ENCODE results near the gene GUCY2F.

The GUCY2F gene
- total RNA-seq = 0 reads per million in 2 experiments

DNA sequence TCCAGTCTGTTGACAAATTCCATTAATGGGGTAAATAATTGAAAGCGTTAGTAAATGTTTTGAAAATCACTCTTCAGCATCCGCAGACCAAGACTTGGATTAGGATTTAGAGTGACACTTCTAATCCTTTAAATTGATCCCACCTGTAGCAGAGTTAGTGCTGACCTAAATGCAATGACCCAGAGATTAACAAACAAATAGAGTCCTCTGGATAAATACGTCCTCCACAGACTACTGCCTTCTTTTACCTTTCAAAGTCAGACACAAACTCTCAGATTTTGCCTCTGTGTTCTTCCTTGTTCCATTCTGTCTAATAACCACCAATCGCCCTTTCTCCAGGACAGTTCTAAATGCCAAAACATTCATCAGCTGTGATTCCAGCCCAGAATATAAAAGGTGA lies at the start of gene GUCY2F:
Gene GUCY2F (minus strand): TSS at position 101 of the 400 bp plus-strand sequence. CDS start 6,150 bp downstream, outside the sequence.
- DNase-seq (ENCODE audit: low read depth) = no peak

DNA sequence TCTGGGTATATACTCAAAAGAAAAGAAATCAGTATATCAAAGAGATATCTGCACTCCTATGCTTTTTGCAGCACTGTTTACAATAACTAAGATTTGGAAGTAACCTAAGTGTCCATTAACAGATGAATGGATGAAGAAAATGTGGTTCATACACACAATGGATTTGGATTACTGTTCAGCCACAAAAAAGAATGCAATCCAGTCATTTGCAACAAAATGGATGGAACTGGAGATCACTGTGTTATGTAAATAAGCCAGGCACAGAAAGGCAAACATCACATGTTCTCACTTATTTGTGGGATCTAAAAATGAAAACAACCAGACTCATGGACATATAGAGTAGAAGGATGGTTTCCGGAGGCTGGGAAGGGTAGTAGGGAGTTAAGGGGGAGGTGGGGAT lies 37.1 kb upstream of the GUCY2F start:
- DNase-seq (ENCODE audit: low read depth) = no peak

GRCh38 chrX:109511113-109511512 lies 29.2 kb upstream of the GUCY2F start:
- DNase-seq (ENCODE audit: low read depth) = no peak

DNA sequence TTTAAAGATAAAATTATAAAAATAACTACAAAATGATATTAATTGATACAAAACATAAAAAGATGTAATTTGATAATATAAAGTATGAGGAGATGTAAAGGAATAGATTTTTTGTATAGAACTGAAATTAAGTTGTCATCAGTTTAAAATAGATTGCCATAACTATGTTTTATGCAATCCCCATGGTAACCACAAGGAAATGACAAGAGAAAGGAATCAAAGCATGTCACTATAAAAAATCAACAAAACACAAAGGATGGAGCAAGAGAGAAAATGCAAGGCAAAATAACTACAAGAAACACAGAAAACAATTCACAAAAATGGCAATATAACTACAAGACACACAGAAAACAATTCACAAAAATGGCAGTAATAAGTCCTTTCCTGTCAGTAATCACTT lies 27.0 kb upstream of the GUCY2F start:
- DNase-seq (ENCODE audit: low read depth) = no peak

GRCh38 chrX:109501176-109501575 lies 19.3 kb upstream of the GUCY2F start:
- DNase-seq (ENCODE audit: low read depth) = no peak

DNA sequence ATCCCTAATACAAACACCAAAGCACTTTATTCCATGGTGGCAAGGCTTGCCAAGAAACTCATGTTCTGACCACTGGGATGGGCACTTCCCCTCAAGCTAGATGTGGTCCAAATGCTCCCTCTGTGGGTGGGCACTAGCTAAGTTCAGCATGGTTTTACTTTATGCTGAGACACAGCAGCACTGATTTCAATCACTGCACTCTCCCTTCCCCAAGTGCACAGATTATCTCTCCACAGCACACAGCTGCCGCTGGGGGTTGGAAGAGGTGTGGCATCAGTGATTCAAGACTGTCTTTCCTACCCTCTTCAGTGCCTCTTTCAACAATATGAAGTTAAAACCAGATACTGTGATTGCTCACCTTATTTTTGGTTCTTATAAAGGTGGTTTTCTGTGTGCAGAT lies 16.5 kb upstream of the GUCY2F start:
- DNase-seq (ENCODE audit: low read depth) = no peak

DNA sequence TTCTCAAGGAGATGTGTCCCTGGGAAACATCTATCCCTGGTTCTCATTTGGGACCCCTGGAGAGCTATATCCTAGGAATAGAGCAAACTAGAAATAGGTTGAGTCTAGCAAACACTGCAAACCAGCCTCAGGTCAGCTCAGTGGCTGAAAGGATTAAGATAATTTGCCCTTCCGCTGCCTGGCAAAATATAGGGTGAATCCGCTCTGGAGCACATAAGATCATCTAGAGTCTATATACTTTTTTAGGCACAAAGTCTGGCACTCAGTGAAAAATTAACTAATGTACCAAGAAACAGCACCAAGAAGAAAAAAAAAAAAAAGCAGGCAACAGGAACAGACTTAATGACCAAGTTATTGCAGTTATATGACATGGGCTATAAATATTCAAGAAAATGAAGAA lies 7.3 kb upstream of the GUCY2F start:
- DNase-seq (ENCODE audit: low read depth) = no peak

DNA sequence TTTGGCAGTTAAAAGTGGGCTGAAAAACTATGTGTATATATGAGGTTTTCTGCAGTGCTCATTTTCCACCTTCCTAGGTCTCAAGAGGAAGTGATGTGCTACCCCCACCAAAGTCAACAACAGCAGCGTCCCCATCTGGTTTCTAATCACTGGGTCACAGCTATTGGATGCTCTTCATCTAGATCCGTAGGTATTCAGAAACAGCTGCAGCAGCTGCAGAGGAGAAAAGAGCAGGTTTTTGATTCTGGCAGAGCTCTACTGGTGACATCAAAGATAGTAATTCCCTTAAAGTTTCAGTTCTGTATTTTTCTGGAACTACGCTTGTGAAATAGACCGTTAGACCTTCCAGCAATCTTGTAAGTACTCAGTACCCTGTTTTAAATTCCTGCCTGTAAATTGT lies 5.8 kb upstream of the GUCY2F start:
- DNase-seq (ENCODE audit: low read depth) = no peak

DNA sequence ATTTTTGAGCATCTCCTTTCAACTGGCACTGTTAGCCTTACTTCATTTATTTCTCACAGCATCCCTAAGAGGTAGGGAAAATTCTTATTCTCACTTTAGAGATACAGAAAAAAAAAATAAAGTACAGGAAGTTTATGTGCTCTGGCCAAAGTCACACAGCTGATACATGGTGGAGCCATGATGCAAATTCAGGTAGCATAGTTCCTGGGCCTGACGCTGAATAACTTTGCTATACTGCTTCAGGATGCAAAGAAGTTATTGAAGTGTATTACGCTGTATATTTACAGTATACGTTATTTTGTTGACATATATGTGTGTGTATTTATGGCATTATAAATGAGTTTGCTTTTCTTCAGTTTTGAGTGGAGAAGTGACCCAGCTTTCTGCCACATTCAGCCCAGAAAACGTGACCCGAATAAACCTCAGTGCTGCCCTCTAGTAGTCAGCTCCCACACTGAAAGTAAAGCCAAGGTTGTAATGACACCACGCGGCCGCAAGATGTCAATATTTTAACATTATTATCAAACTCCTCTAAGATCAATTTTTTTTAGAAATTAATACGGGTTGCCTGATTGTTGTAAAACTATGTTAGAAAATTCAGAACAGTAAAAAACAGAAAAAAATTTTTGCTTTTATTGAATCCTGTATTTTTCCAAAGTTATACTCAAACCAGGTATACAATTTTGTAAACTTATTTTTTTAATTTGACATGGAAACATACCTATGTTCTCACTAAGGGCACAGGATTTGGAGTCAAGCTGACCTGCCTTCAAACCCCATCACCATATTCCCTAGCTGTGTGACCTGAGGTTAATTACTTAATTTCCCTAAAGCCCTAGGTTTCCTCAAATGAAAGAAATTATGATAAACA lies 3.8 kb upstream of the GUCY2F start:
- DNase-seq (ENCODE audit: low read depth) = peak; percentile 51

DNA sequence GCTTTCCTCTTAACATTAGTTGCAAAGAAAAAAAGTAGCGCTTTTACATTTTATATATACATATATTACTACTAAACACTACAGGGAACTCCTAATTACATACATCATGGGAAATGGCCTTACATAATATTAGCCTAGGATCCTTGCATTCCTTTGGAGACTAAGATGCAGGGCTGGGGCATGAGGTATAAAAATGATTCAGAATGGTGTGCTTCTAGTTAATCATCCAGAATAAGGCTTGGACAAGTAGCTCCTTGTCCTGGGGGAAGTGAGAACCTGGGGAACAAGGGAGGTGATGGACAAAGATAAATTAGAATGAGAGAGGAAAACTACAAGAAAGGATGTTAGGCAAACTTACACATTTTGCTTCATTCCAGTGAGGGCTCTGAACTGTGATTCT lies 3.0 kb upstream of the GUCY2F start:
- DNase-seq (ENCODE audit: low read depth) = no peak

DNA sequence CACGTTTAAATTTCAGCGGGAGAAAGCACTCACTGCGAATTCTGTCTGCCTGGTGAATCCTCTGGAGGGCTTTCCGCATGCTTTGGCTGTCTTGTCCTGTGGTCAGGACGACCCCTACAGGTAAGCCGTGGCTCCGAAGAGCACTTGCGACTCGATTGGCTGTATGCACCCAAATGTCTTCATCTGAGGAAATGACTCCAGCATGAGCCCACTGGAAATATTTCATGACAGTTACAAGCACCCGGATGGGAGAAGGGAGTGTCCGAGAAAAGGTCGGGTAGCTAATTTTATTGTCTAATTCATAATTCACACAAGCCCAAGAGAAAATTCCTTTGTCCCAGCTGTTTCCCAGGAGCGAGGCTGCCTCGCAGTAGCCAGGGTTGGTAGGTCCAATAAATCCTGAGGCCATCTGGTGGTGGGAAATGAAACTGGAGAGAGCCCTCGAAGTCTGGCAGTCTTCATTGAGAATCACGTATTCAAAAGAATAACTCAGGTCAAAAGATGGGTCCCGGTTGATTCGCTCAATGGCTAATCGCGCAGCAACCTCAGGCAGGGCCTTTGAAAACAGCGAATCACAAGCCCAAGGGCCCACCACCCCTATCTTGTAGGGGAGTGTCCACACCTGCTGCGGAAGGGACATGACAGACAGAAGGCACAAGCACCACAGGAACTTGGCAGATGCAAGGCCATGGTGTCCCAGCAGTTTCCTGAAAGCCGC lies 6.6 kb downstream of the GUCY2F start:
- no peak for DNase-seq (ENCODE audit: low read depth)

DNA sequence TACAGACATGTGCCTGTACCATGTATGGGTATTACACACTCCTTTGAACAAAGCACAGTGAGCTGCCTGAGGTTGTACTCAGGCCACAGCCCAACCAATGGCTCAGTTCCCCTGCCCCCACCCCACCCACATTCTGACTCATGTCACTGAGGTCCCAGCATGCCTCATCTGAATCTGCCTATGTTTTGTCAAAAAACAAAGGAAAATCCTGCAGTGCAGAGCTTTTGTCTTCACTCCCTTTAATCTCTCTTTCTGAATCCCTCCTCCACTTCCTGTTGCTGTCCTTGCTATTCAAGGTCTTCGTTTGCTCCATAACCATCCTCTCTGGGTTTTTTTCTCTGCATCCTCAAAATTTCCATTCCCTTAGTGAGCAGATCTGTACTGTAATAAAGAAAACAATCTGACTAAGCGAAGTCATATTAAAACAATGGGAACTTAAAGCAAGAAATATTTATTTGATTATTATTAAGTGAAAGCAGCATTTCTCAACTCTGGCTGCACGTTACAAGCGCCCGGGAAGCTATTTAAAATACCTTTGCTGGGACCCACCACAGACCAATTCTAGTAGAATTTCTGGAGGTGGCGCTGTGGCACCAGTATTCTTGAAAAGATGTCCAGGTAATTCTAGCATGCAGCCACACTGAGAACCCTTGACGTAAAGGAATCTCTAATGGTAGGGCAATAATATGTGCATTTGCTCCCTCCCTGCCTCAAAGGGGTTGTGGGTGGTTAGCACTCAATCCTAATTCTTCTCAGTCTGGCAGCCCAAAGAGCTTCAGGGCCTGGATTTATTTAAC lies 8.7 kb downstream of the GUCY2F start:
- no peak for DNase-seq (ENCODE audit: low read depth)

DNA sequence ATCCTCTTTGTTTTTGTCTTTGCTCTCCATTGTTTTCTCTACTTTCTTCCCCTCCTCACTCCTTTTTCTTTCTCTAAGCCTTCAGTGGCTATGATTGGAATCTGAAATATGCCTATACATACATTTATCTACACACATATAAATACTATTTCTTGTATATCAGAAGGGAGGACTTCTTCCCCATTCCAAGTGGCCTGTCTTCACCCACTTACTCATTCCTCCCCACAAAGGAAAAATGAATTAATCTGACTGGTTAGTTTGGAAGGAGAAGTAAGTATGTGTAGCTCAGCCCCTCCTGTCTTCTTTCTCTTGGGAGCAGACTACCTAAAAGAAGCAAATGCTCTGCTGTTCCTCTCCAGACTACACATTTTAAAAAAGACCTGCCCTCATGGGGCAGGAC lies 17.7 kb downstream of the GUCY2F start:
- no peak for DNase-seq (ENCODE audit: low read depth)

GRCh38 chrX:109463784-109464183 lies 18.1 kb downstream of the GUCY2F start:
- DNase-seq (ENCODE audit: low read depth) = no peak

DNA sequence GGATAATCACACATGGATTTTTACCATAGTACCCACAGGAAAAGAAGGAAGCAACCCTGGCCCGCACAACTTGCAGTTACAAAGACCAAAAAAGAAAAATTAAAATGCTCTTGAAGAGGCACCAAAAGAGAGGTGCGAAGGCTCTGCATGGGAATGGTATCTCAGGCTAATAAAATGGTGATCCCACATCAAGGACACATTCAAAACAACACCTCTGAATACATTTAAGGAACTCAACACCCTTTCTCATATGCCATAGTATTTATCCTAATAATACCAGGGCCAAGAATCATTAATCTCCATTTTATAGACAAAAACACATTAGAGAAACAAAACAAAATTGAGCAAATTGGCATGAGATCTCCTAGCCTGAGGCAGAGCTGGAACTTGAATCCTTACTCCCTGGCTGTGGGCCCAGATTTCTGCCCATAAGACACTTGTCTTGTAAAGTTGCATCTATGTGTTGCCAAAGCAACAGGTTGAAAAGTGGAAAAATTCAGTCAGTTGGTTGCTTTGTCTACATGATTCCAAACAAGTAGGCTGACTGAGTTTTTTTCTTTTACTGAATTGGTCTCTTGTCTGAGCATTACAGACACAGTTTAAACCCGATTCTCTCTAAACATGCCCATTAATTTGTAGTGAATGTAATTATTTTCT lies 33.5 kb downstream of the GUCY2F start:
- DNase-seq (ENCODE audit: low read depth) = no peak

GRCh38 chrX:109441266-109441665 lies 40.6 kb downstream of the GUCY2F start:
- no peak for DNase-seq (ENCODE audit: low read depth)

DNA sequence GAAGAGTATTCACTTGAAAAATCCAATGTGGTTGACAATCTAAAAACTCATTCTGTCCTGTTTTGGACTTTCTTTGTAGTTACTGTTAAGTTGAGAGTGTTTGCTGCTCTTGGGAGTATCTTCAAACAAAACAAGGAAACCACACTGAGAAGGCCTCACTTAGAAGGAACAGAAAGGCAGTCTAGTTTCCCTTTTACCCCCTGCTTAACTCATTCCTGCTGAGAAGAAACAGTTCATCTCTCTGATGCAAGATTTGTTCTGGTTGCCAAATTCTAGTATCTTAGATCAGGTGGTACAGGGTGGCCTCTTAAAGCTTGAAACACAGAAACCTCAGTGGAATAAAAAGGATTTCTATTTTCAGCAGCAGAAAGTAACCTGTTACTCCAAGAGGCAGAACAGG lies 41.4 kb downstream of the GUCY2F start:
- no peak for DNase-seq (ENCODE audit: low read depth)

DNA sequence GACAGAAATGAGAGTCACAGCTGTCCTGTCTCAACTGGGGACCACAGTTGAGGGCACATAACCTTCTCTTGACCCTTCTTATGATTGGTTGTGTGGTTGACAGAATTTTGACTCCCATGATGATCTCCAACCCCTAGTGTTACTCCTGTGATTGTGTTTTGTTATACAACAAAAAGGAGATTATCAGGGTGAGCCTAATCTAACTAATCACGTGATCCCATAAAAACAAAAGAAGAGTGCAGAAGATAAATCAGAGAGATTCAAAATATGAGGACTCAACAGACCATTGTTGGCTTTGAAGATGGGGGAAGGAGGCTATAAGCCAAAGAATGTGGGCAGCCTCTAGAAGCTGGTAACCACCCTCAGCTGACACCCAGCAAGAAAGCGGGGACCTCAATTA lies 72.7 kb downstream of the GUCY2F start:
- no peak for DNase-seq (ENCODE audit: low read depth)

- no peak for DNase-seq (ENCODE audit: low read depth)
Observed at GRCh38 chrX:109403922-109404321, 78.0 kb downstream of the GUCY2F start.

GRCh38 chrX:109399831-109400230 lies 82.1 kb downstream of the GUCY2F start:
- no peak for DNase-seq (ENCODE audit: low read depth)

GRCh38 chrX:109398833-109399232 lies 83.1 kb downstream of the GUCY2F start:
- DNase-seq (ENCODE audit: low read depth) = no peak

GRCh38 chrX:109398061-109398460 lies 83.8 kb downstream of the GUCY2F start:
- DNase-seq (ENCODE audit: low read depth) = no peak
